ENCODE results near the gene MAML2.

The MAML2 gene

GRCh38 chr11:96318850-96319249 is 24.1 kb downstream of the MAML2 start:
- DNase-seq (ENCODE audit: low read depth) = no peak
- no peak overlapping the region for H3K4me3 ChIP-seq (ENCODE audit: low read depth, low read length)
- TF ChIP-seq CTCF (IDR thresholded peaks at IDR 0.05; ENCODE audit: low read depth, low read length, missing control alignments) = no peak

GRCh38 chr11:96318399-96318798 is 24.6 kb downstream of the MAML2 start:
- no peak for DNase-seq (ENCODE audit: low read depth)
- no peak overlapping the region for H3K4me3 ChIP-seq (ENCODE audit: low read depth, low read length)
- no peak for TF ChIP-seq CTCF (IDR thresholded peaks at IDR 0.05; ENCODE audit: low read depth, low read length, missing control alignments)

GRCh38 chr11:96317985-96318384 is 25.0 kb downstream of the MAML2 start:
- no peak for TF ChIP-seq CTCF (IDR thresholded peaks at IDR 0.05; ENCODE audit: low read depth, low read length, missing control alignments)
- H3K4me3 ChIP-seq (ENCODE audit: low read depth, low read length) = no peak overlapping the region

GRCh38 chr11:96317571-96317970 is 25.4 kb downstream of the MAML2 start:
- no peak for DNase-seq (ENCODE audit: low read depth)
- no peak overlapping the region for H3K4me3 ChIP-seq (ENCODE audit: low read depth, low read length)
- no peak for TF ChIP-seq CTCF (IDR thresholded peaks at IDR 0.05; ENCODE audit: low read depth, low read length, missing control alignments)

More at GRCh38 chr11:96317985-96318384, 25.0 kb downstream of the MAML2 start:
- no peak for DNase-seq (ENCODE audit: low read depth)

GRCh38 chr11:96316869-96317268 is 26.1 kb downstream of the MAML2 start:
- DNase-seq (ENCODE audit: low read depth) = no peak
- H3K4me3 ChIP-seq (ENCODE audit: low read depth, low read length) = no peak overlapping the region
- no peak for TF ChIP-seq CTCF (IDR thresholded peaks at IDR 0.05; ENCODE audit: low read depth, low read length, missing control alignments)

GRCh38 chr11:96315476-96315875 is 27.5 kb downstream of the MAML2 start:
- H3K4me3 ChIP-seq (ENCODE audit: low read depth, low read length) = no peak overlapping the region
- DNase-seq (ENCODE audit: low read depth) = no peak
- TF ChIP-seq CTCF (IDR thresholded peaks at IDR 0.05; ENCODE audit: low read depth, low read length, missing control alignments) = no peak

GRCh38 chr11:96314326-96315020 is 28.5 kb downstream of the MAML2 start:
- no peak for DNase-seq (ENCODE audit: low read depth)
- no peak overlapping the region for H3K4me3 ChIP-seq (ENCODE audit: low read depth, low read length)

More at GRCh38 chr11:96314326-96315020, 28.5 kb downstream of the MAML2 start:
- no peak for TF ChIP-seq CTCF (IDR thresholded peaks at IDR 0.05; ENCODE audit: low read depth, low read length, missing control alignments)

All from GM12864 (cell line).